HG03575 (cell line): ENCODE measurements around the gene ITGA11.

Experiments
- ATAC-seq: cut with Tn5 transposase; IDR thresholded peaks from one replicate; pipeline ENCODE4 v1.9.1; 2021; ENCODE audit not compliant: unreplicated experiment, insufficient number of reproducible peaks, low FRiP score; ENCODE audit errors: extremely low read depth

Gene ITGA11

GRCh38 chr15:68450192-68450591, 18.2 kb upstream of the ITGA11 start:
- no peak for ATAC-seq

GRCh38 chr15:68449389-68449788, 17.4 kb upstream of the ITGA11 start:
- no peak for ATAC-seq

- no peak for ATAC-seq
Measured at GRCh38 chr15:68447976-68448755, 16.2 kb upstream of the ITGA11 start.

- no peak for ATAC-seq
Measured at GRCh38 chr15:68447209-68447608, 15.2 kb upstream of the ITGA11 start.

GRCh38 chr15:68445351-68445750, 13.4 kb upstream of the ITGA11 start:
- no peak for ATAC-seq

- ATAC-seq: no peak
Measured at GRCh38 chr15:68444336-68444735, 12.4 kb upstream of the ITGA11 start.

- no peak for ATAC-seq
Measured at GRCh38 chr15:68442903-68443302, 10.9 kb upstream of the ITGA11 start.

GRCh38 chr15:68442041-68442440, 10.1 kb upstream of the ITGA11 start:
- ATAC-seq: no peak

GRCh38 chr15:68441045-68441743, 9.2 kb upstream of the ITGA11 start:
- ATAC-seq: no peak

GRCh38 chr15:68440136-68440535, 8.2 kb upstream of the ITGA11 start:
- ATAC-seq: no peak

GRCh38 chr15:68439506-68439905, 7.5 kb upstream of the ITGA11 start:
- no peak for ATAC-seq

- ATAC-seq: no peak
Measured at GRCh38 chr15:68436680-68437079, 4.7 kb upstream of the ITGA11 start.

GRCh38 chr15:68435966-68436365, 4.0 kb upstream of the ITGA11 start:
- no peak for ATAC-seq

- ATAC-seq: no peak
Measured at GRCh38 chr15:68434021-68434420, 2.1 kb upstream of the ITGA11 start.

GRCh38 chr15:68433551-68433950, 1.6 kb upstream of the ITGA11 start:
- no peak for ATAC-seq

GRCh38 chr15:68432441-68433064, 590 bp upstream of the ITGA11 start:
- ATAC-seq: no peak

GRCh38 chr15:68431037-68431791, 749 bp downstream of the ITGA11 start:
- ATAC-seq: no peak

GRCh38 chr15:68430471-68431036, 1.4 kb downstream of the ITGA11 start:
- no peak for ATAC-seq
